SK-N-SH (cell line): ENCODE results near the gene EHBP1L1. TPM values are rescaled to one million over a fixed set of nuclear protein-coding genes. Genes with fewer than 3 reads are reported as not detected.

Experiments
- CTCF ChIA-PET: fragments of 300-600, 350-600 bp; formaldehyde crosslinking; extraction: SDS; loops from one replicate; lab custom pipeline; 2021; lab: Yijun Ruan, JAX
- POLR2A ChIA-PET: fragments of 350-600 bp; sonication (Branson Sonifier 250); formaldehyde crosslinking; extraction: SDS; loops from one replicate; lab custom pipeline; 2020; ENCODE audit warnings: antibody characterized with exemption, inconsistent platforms; lab: Yijun Ruan, JAX
- DNase-seq: peaks from one replicate; pipeline ENCODE4 v3.0.0; 2012
- H2AFZ ChIP-seq: fragments of 200-600 bp; sonication (generic); 2 replicates; pipeline ENCODE4 v1.8.1; 2016; ENCODE audit warnings: antibody characterized with exemption, mild to moderate bottlenecking, low read depth
- H3F3A ChIP-seq: fragments of 200-600 bp; sonication (generic); replicated peaks from 2 replicates; pipeline ENCODE3; 2016; ENCODE audit warnings: antibody characterized with exemption, mild to moderate bottlenecking; ENCODE audit not compliant: insufficient read depth
- H3K27ac ChIP-seq, 2 experiments: fragments of 200-500 bp in 1 of 2; fragments of 200-600 bp in 1 of 2; sonication (Bioruptor generic) in 1 of 2; sonication (generic), shearing (Covaris generic) in 1 of 2; 2 replicates each; pipeline versions ENCODE4 v1.5.1 to v1.6.1; 2014 to 2016; ENCODE audit warnings: low read depth in 2 of 2, inconsistent platforms in 1 of 2, low read length in 1 of 2, mild to moderate bottlenecking in 1 of 2, mixed read lengths in 1 of 2
- H3K27me3 ChIP-seq: fragments of 200-600 bp; sonication (generic), shearing (Covaris generic); 2 replicates; pipeline ENCODE4 v1.6.1; 2016; ENCODE audit warnings: mixed run types; ENCODE audit not compliant: insufficient read depth
- H3K36me3 ChIP-seq, 2 experiments: fragments of 200-500 bp in 1 of 2; fragments of 200-600 bp in 1 of 2; sonication (Bioruptor generic) in 1 of 2; sonication (generic) in 1 of 2; replicated peaks in 1 of 2; 2 replicates each; pipeline versions ENCODE3 to v1.5.1; 2014 to 2016; ENCODE audit warnings: low read length in 1 of 2, mild to moderate bottlenecking in 1 of 2; ENCODE audit not compliant: insufficient read depth in 2 of 2, control insufficient read depth in 1 of 2
- H3K4me1 ChIP-seq, 2 experiments: fragments of 200-500 bp in 1 of 2; fragments of 200-600 bp in 1 of 2; sonication (Bioruptor generic) in 1 of 2; sonication (generic), shearing (Covaris generic) in 1 of 2; 2 replicates each; pipeline versions ENCODE4 v1.5.1 to v1.6.1; 2014 to 2016; ENCODE audit warnings: low read depth in 1 of 2, low read length in 1 of 2, mixed run types in 1 of 2; ENCODE audit not compliant: insufficient read depth in 2 of 2, control insufficient read depth in 1 of 2
- H3K4me2 ChIP-seq: fragments of 200-600 bp; sonication (generic), shearing (Covaris generic); 2 replicates; pipeline ENCODE4 v1.6.1; 2017; ENCODE audit warnings: mixed run types
- H3K4me3 ChIP-seq, 2 experiments: fragments of 200-500 bp in 1 of 2; fragments of 200-600 bp in 1 of 2; sonication (Bioruptor generic) in 1 of 2; sonication (generic), shearing (Covaris generic) in 1 of 2; 2 replicates each; pipeline versions ENCODE4 v1.5.1 to v1.8.1; 2014 to 2016; ENCODE audit warnings: low read depth in 2 of 2, inconsistent platforms in 1 of 2, low read length in 1 of 2, mild to moderate bottlenecking in 1 of 2, mixed read lengths in 1 of 2, moderate library complexity in 1 of 2
- H3K79me2 ChIP-seq: fragments of 200-600 bp; sonication (generic); 2 replicates; pipeline ENCODE4 v1.8.1; 2017; ENCODE audit warnings: mild to moderate bottlenecking; ENCODE audit not compliant: insufficient read depth
- H3K9ac ChIP-seq: fragments of 200-600 bp; sonication (generic); 2 replicates; pipeline ENCODE4 v1.6.1; 2017; ENCODE audit warnings: mixed run types
- H3K9me2 ChIP-seq: fragments of 200-600 bp; sonication (generic); 2 replicates; pipeline ENCODE4 v1.6.1; 2017; ENCODE audit warnings: mixed run types
- H3K9me3 ChIP-seq: fragments of 200-600 bp; sonication (generic); 2 replicates; pipeline ENCODE4 v1.6.1; 2017; ENCODE audit warnings: mixed run types, mild to moderate bottlenecking, moderate library complexity
- H4K20me1 ChIP-seq: fragments of 200-600 bp; sonication (generic); 2 replicates; pipeline ENCODE4 v1.6.1; 2017; ENCODE audit warnings: mild to moderate bottlenecking, mixed run types; ENCODE audit not compliant: insufficient read depth
- CHD2 ChIP-seq: fragments of 150-350 bp; IDR thresholded peaks from 2 replicates; pipeline ENCODE4 v1.6.1; 2018; ENCODE audit warnings: low read length; ENCODE audit not compliant: partially characterized antibody
- EZH2phosphoT487 ChIP-seq: fragments of 200-600 bp; sonication (generic); IDR thresholded peaks from 2 replicates; pipeline ENCODE4 v1.6.1; 2017; ENCODE audit warnings: low read depth, mixed run types, mild to moderate bottlenecking, antibody characterized with exemption, moderate library complexity, borderline replicate concordance
- FOSL2 ChIP-seq: IDR thresholded peaks from 2 replicates; pipeline ENCODE4 v1.4.0; 2012; ENCODE audit warnings: low read depth, mild to moderate bottlenecking, moderate library complexity, borderline replicate concordance
- FOXJ3 ChIP-seq: sonication (generic); formaldehyde crosslinking; IDR thresholded peaks from 2 replicates; pipeline ENCODE4 v1.5.1; 2020; ENCODE audit warnings: mild to moderate bottlenecking, missing genetic modification reagents
- FOXM1 ChIP-seq: IDR thresholded peaks from 2 replicates; pipeline ENCODE4 v1.4.0; 2012; ENCODE audit warnings: low read depth, mild to moderate bottlenecking
- GATA2 ChIP-seq: sonication (generic); formaldehyde crosslinking; IDR thresholded peaks from 2 replicates; pipeline ENCODE4 v1.5.0; 2020; ENCODE audit warnings: mild to moderate bottlenecking, missing genetic modification reagents
- JUND ChIP-seq: IDR thresholded peaks from 2 replicates; pipeline ENCODE4 v1.4.0; 2012
- MXI1 ChIP-seq: IDR thresholded peaks from 2 replicates; pipeline ENCODE4 v1.6.1; 2012; ENCODE audit warnings: mild to moderate bottlenecking, low read depth, low read length, improper control_type of control experiment
- NFIC ChIP-seq: IDR thresholded peaks from 2 replicates; pipeline ENCODE4 v1.4.0; 2012; ENCODE audit warnings: borderline replicate concordance
- POLR2AphosphoS5 ChIP-seq: IDR thresholded peaks from 2 replicates; pipeline ENCODE4 v1.6.1; 2012; ENCODE audit warnings: low read depth, low read length
- RCOR1 ChIP-seq: fragments of 150-350 bp; IDR thresholded peaks from 2 replicates; pipeline ENCODE4 v1.6.1; 2017; ENCODE audit warnings: antibody characterized with exemption, low read length
- RFX5 ChIP-seq: IDR thresholded peaks from 2 replicates; pipeline ENCODE4 v1.6.1; 2012; ENCODE audit warnings: mild to moderate bottlenecking, improper control_type of control experiment, low read length
- RXRA ChIP-seq: IDR thresholded peaks from 2 replicates; pipeline ENCODE4 v1.4.0; 2012; ENCODE audit warnings: low read depth, mild to moderate bottlenecking, borderline replicate concordance
- SMC3 ChIP-seq: IDR thresholded peaks from 2 replicates; pipeline ENCODE4 v1.6.1; 2012; ENCODE audit warnings: low read depth, low read length, improper control_type of control experiment
- TAF1 ChIP-seq: IDR thresholded peaks from 2 replicates; pipeline ENCODE4 v1.6.1; 2012; ENCODE audit warnings: low read depth, mild to moderate bottlenecking, low read length, moderate library complexity, borderline replicate concordance
- TCF12 ChIP-seq: IDR thresholded peaks from 2 replicates; pipeline ENCODE4 v1.4.0; 2012
- TEAD4 ChIP-seq: IDR thresholded peaks from 2 replicates; pipeline ENCODE4 v1.4.0; 2012; ENCODE audit warnings: mild to moderate bottlenecking, borderline replicate concordance; ENCODE audit not compliant: insufficient read depth
- USF1 ChIP-seq: IDR thresholded peaks from 2 replicates; pipeline ENCODE4 v1.4.0; 2012; ENCODE audit warnings: low read depth, borderline replicate concordance
- WGBS: methylation state at CpG from one replicate; pipeline ENCODE4 v1.1.6; 2017; ENCODE audit warnings: low lambda C conversion rate; 5-methylcytosine and 5-hydroxymethylcytosine counted together
- polyA plus RNA-seq, 3 experiments: library from polyadenylated mRNA; depleted of rRNA; stranded (reverse); fragments of >200 nt; gene quantifications; 2 replicates each; pipeline ENCODE4 v1.2.3, GENCODE V29; 2012
- TF ChIP-seq, protein P1 (sequence below): fragments of 150-350 bp; IDR thresholded peaks from 2 replicates; pipeline ENCODE4 v1.6.1; 2016; ENCODE audit warnings: mild to moderate bottlenecking, low read depth, low read length
- TF ChIP-seq, protein P2 (sequence below): IDR thresholded peaks from 2 replicates; pipeline ENCODE4 v1.4.0; 2012; ENCODE audit warnings: low read depth
- TF ChIP-seq, protein P3 (sequence below): fragments of 150-350 bp; IDR thresholded peaks from 2 replicates; pipeline ENCODE4 v1.6.1; 2017; ENCODE audit warnings: antibody characterized with exemption, low read length, low read depth, borderline replicate concordance
- TF ChIP-seq, protein P4 (sequence below): fragments of 200-600 bp; sonication (generic); IDR thresholded peaks from 2 replicates; pipeline ENCODE4 v1.6.1; 2017; ENCODE audit warnings: antibody characterized with exemption, mild to moderate bottlenecking, moderate library complexity

The EHBP1L1 gene
- polyA plus RNA-seq, 1 of the 3 experiments (the other 2 are of a cell fraction): 48.7 TPM

DNA sequence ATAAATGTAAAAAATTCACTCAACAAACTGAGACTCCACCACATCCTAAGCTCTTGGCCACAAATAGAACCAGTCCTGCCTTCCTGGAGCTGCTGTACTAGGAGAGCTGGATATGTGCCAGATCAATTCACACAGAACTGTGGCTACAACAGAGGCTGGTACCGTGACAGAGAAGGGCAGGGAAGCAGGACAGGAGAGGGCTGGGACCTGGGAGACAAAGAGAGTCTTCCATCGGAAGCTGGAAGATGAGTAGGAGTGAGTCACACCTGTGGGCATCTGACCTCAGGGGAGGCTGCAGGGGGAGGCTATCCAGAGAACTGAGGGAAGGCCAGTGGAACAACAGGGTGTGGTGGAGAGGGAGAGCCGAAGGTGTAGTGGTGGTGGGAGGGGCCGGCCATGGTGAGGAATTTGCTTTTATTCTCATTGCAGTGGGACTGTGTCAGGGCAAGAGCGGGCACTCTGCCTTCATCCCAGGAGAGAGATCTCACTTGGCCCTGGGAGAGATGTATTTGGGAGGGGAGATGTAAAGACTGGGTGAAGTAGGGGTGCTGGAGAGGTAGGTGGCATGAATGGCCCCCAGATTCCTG is 15.8 kb upstream of the EHBP1L1 start (continued):
- TF ChIP-seq RXRA: peak; percentile 70; the same call in 1 of the 2 replicates
- TF ChIP-seq, protein P1, sequence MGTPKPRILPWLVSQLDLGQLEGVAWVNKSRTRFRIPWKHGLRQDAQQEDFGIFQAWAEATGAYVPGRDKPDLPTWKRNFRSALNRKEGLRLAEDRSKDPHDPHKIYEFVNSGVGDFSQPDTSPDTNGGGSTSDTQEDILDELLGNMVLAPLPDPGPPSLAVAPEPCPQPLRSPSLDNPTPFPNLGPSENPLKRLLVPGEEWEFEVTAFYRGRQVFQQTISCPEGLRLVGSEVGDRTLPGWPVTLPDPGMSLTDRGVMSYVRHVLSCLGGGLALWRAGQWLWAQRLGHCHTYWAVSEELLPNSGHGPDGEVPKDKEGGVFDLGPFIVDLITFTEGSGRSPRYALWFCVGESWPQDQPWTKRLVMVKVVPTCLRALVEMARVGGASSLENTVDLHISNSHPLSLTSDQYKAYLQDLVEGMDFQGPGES: no peak
- TF ChIP-seq TAF1: no peak
- no peak for TF ChIP-seq RFX5
- no peak for TF ChIP-seq USF1
- TF ChIP-seq, protein P2, sequence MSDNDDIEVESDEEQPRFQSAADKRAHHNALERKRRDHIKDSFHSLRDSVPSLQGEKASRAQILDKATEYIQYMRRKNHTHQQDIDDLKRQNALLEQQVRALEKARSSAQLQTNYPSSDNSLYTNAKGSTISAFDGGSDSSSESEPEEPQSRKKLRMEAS: 0 out of 2 replicates have a peak, but pooled peaks have one; percentile 11
- TF ChIP-seq, protein P3, sequence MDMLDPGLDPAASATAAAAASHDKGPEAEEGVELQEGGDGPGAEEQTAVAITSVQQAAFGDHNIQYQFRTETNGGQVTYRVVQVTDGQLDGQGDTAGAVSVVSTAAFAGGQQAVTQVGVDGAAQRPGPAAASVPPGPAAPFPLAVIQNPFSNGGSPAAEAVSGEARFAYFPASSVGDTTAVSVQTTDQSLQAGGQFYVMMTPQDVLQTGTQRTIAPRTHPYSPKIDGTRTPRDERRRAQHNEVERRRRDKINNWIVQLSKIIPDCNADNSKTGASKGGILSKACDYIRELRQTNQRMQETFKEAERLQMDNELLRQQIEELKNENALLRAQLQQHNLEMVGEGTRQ: no peak
- no peak for TF ChIP-seq MXI1
- no peak for TF ChIP-seq POLR2AphosphoS5
- no peak for TF ChIP-seq GATA2 (CRISPR knock-in tag)
- TF ChIP-seq SMC3: no peak
- TF ChIP-seq FOXJ3 (CRISPR knock-in tag): no peak
- TF ChIP-seq RCOR1: no peak
- TF ChIP-seq TCF12: peak; percentile 55; the same call in 1 of the 2 replicates
- TF ChIP-seq FOXM1: no peak
- TF ChIP-seq NFIC: 0 out of 2 replicates have a peak, but pooled peaks have one; percentile 64

GRCh38 chr11:65560555-65561418 is 15.1 kb upstream of the EHBP1L1 start:
- Histone ChIP-seq H3K9me2 (no peaks in the 10 kb centered on the region), H3K79me2 (peaks cover 26% of the 10 kb centered on the region), H3K9me3 (no peaks in the 10 kb centered on the region), H2AFZ (peak overlapping the region; percentile 71; the same call in 1 of the 2 replicates), H4K20me1 (no peaks in the 10 kb centered on the region), H3K27ac (peak overlapping the region; percentile 97), H3F3A (peaks cover 57% of the 10 kb centered on the region), H3K4me3 (peak overlapping the region in 1 of 2 experiments; percentile 55; a peak in 2 of 4 replicates), H3K4me1 (peaks cover 47 to 52% of the 10 kb centered on the region in 2 experiments), H3K36me3 (no peaks in the 10 kb centered on the region), H3K27me3 (no peaks in the 10 kb centered on the region), H3K4me2 (peak overlapping the region; percentile 91), H3K9ac (peak overlapping the region; percentile 87)
- ChIA-PET CTCF (interaction anchor here (0.6 to 6.4 kb wide), 11 partner anchors 9 to 231 kb away, joined by 3 to 69 read pairs (median 5); partner anchors contain the start of genes EHBP1L1, FAM89B, SCYL1 and ZNRD2), POLR2A (interaction anchor here (1.0 to 3.3 kb wide), 9 partner anchors 10 to 426 kb away, joined by 3 to 12 read pairs (median 4); partner anchors contain the start of genes FAM89B, MALAT1, RNASEH2C and SCYL1)
- 4% methylated on average over 14 of the region's 15 CpGs for WGBS
- DNase-seq: peak; percentile 84
- TF ChIP-seq RCOR1: peak; percentile 46; the same call in 1 of the 2 replicates
- no peak; the same call in 1 of the 2 replicates for TF ChIP-seq JUND
- TF ChIP-seq RXRA: peak; percentile 97; the same call in 1 of the 2 replicates
- TF ChIP-seq CHD2: peak; percentile 24
- TF ChIP-seq POLR2AphosphoS5: no peak
- no peak for TF ChIP-seq TEAD4
- no peak for TF ChIP-seq EZH2phosphoT487
- peak; percentile 66 for TF ChIP-seq GATA2 (CRISPR knock-in tag)
- peak; percentile 67; the same call in 1 of the 2 replicates for TF ChIP-seq FOSL2
- TF ChIP-seq USF1: no peak
- TF ChIP-seq, protein P4, sequence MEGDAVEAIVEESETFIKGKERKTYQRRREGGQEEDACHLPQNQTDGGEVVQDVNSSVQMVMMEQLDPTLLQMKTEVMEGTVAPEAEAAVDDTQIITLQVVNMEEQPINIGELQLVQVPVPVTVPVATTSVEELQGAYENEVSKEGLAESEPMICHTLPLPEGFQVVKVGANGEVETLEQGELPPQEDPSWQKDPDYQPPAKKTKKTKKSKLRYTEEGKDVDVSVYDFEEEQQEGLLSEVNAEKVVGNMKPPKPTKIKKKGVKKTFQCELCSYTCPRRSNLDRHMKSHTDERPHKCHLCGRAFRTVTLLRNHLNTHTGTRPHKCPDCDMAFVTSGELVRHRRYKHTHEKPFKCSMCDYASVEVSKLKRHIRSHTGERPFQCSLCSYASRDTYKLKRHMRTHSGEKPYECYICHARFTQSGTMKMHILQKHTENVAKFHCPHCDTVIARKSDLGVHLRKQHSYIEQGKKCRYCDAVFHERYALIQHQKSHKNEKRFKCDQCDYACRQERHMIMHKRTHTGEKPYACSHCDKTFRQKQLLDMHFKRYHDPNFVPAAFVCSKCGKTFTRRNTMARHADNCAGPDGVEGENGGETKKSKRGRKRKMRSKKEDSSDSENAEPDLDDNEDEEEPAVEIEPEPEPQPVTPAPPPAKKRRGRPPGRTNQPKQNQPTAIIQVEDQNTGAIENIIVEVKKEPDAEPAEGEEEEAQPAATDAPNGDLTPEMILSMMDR: no peak
